CD14-positive monocyte (primary cell): ENCODE data around the gene SPRED2. TPM values are rescaled to one million over a fixed set of nuclear protein-coding genes. Genes with fewer than 3 reads are reported as not detected.

Experiments
- DNase-seq, 3 donors: peaks; one replicate each; pipeline ENCODE4 v3.0.0-alpha.2; 2011 to 2022
- H2AFZ ChIP-seq: 2 replicates; pipeline ENCODE4 v1.6.0; 2012; ENCODE audit warnings: mild to moderate bottlenecking, low read depth, low read length, inconsistent platforms; ENCODE audit not compliant: insufficient read depth, poor library complexity, severe bottlenecking
- H3K27ac ChIP-seq, 2 donors: 1 replicate in 1 of 2; 2 replicates in 1 of 2; pipeline ENCODE4 v1.5.1; 2012 to 2013; ENCODE audit warnings: low read length in 2 of 2, control low read depth in 1 of 2, inconsistent platforms in 1 of 2, low read depth in 1 of 2, mild to moderate bottlenecking in 1 of 2
- H3K27me3 ChIP-seq, 2 donors: one replicate each; pipeline versions ENCODE4 v1.6.0 to v1.6.1; 2011 to 2013; ENCODE audit warnings: low read length in 2 of 2; ENCODE audit not compliant: control insufficient read depth in 2 of 2, insufficient read depth in 2 of 2
- H3K36me3 ChIP-seq, 2 donors: replicated peaks in 1 of 2; 1 replicate in 1 of 2; 2 replicates in 1 of 2; pipeline versions ENCODE4 v1.5.1 to v1.6.1; 2012 to 2013; ENCODE audit warnings: low read length in 2 of 2, control low read depth in 1 of 2, inconsistent platforms in 1 of 2, mild to moderate bottlenecking in 1 of 2; ENCODE audit not compliant: insufficient read depth in 2 of 2, control insufficient read depth in 1 of 2
- H3K4me1 ChIP-seq, 2 donors: 1 replicate in 1 of 2; 2 replicates in 1 of 2; pipeline versions ENCODE4 v1.5.1 to v1.6.1; 2012 to 2013; ENCODE audit warnings: low read length in 2 of 2, control low read depth in 1 of 2, inconsistent platforms in 1 of 2, mild to moderate bottlenecking in 1 of 2, moderate library complexity in 1 of 2; ENCODE audit not compliant: insufficient read depth in 2 of 2, control insufficient read depth in 1 of 2
- H3K4me2 ChIP-seq: replicated peaks from 2 replicates; pipeline ENCODE3; 2012; ENCODE audit warnings: low read length, moderate library complexity, mild to moderate bottlenecking; ENCODE audit not compliant: poor library complexity, severe bottlenecking; ENCODE audit errors: extremely low read depth
- H3K4me3 ChIP-seq, 3 experiments: fragments of 200-600 bp in 1 of 3; sonication (generic) in 1 of 3; replicated peaks in 1 of 3; 1 replicate in 2 of 3; 2 replicates in 1 of 3; pipeline ENCODE4 v1.5.1; 2011 to 2013; ENCODE audit warnings: low read length in 3 of 3, mild to moderate bottlenecking in 3 of 3, control low read depth in 2 of 3, low read depth in 2 of 3, inconsistent platforms in 1 of 3, moderate library complexity in 1 of 3
- H3K79me2 ChIP-seq: 2 replicates; pipeline ENCODE4 v1.6.0; 2012; ENCODE audit warnings: mild to moderate bottlenecking, control low read depth, inconsistent platforms, low read length, moderate library complexity; ENCODE audit not compliant: insufficient read depth
- H3K9ac ChIP-seq: 2 replicates; pipeline ENCODE4 v1.6.0; 2017; ENCODE audit warnings: low read length, mild to moderate bottlenecking; ENCODE audit not compliant: insufficient read depth, poor library complexity, severe bottlenecking
- H3K9me3 ChIP-seq, 2 donors: replicated peaks in 1 of 2; 1 replicate in 1 of 2; 2 replicates in 1 of 2; pipeline versions ENCODE4 v1.5.1 to v1.6.1; 2012 to 2013; ENCODE audit warnings: low read length in 2 of 2, control low read depth in 1 of 2; ENCODE audit not compliant: control insufficient read depth in 1 of 2, insufficient read depth in 1 of 2
- H4K20me1 ChIP-seq: 2 replicates; pipeline ENCODE4 v1.6.0; 2012; ENCODE audit warnings: mild to moderate bottlenecking, low read length, control low read depth, moderate library complexity; ENCODE audit not compliant: insufficient read depth
- H3K27ac Mint-ChIP-seq, 7 donors: one replicate each; pipeline ENCODE4 v1.8.0; 2020; ENCODE audit warnings: mild to moderate bottlenecking in 7 of 7, mixed read lengths in 7 of 7, moderate library complexity in 6 of 7, inconsistent platforms in 2 of 7
- H3K27me3 Mint-ChIP-seq, 3 donors: one replicate each; pipeline ENCODE4 v1.8.0; 2021 to 2022; ENCODE audit warnings: low read depth in 3 of 3, mild to moderate bottlenecking in 3 of 3, mixed read lengths in 3 of 3, moderate library complexity in 3 of 3, inconsistent platforms in 1 of 3
- H3K36me3 Mint-ChIP-seq, 2 donors: one replicate each; pipeline ENCODE4 v1.8.0; 2020; ENCODE audit warnings: mixed read lengths in 2 of 2, inconsistent platforms in 1 of 2, mild to moderate bottlenecking in 1 of 2
- H3K4me1 Mint-ChIP-seq: one replicate; pipeline ENCODE4 v1.8.0; 2020; ENCODE audit warnings: mild to moderate bottlenecking, mixed read lengths
- H3K4me3 Mint-ChIP-seq, 2 donors: one replicate each; pipeline ENCODE4 v1.8.0; 2020; ENCODE audit warnings: mild to moderate bottlenecking in 2 of 2, mixed read lengths in 2 of 2, moderate library complexity in 1 of 2
- H3K9me3 Mint-ChIP-seq, 7 donors: one replicate each; pipeline ENCODE4 v1.8.0; 2020 to 2022; ENCODE audit warnings: mixed read lengths in 7 of 7, mild to moderate bottlenecking in 6 of 7, moderate library complexity in 6 of 7, inconsistent platforms in 2 of 7
- WGBS: methylation state at CpG from one replicate; pipeline ENCODE4 v1.1.5; 2013; ENCODE audit warnings: missing lambda C conversion rate; ENCODE audit not compliant: insufficient coverage; 5-methylcytosine and 5-hydroxymethylcytosine counted together
- intact Hi-C, 2 donors: fragments of 100-400 bp; cut with micrococcal nuclease; formaldehyde crosslinking; loops; one replicate each; pipeline versions ENCODE4 v1.15.0 to v1.15.1; 2023
- polyA plus RNA-seq, 3 donors: library from polyadenylated mRNA; depleted of rRNA in 1 of 3; unstranded in 2 of 3; stranded (reverse) in 1 of 3; fragments of 300-500 nt in 2 of 3; fragments of >200 nt in 1 of 3; fragmentation: Illumina TruSeq in 2 of 3; gene quantifications; 1 replicate in 2 of 3; 2 replicates in 1 of 3; pipeline ENCODE4 v1.2.3, GENCODE V29; 2012 to 2021
- TF ChIP-seq, protein P1 (sequence below): fragments of 200-600 bp; IDR thresholded peaks from one replicate; pipeline ENCODE4 v1.8.0; 2022; ENCODE audit warnings: antibody characterized with exemption, mild to moderate bottlenecking

Gene SPRED2
- polyA plus RNA-seq, 3 donors = 0.20 to 2.0 (median 0.33) TPM

DNA sequence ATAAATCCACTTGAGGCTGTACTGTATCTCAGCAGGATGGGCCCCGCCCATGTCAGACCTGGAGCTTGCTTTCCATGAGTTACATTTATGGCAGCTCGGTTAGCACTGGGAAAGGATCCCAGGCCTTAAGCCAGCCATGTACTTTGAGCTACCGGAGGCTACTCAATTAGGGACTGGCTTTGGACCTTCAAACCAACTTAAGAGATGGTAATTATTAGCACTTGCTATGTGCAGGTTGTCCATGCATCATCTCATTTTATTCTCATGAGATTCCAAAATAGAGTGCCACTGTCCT lies 140.3 kb downstream of the SPRED2 start:
- TF ChIP-seq, protein P1, sequence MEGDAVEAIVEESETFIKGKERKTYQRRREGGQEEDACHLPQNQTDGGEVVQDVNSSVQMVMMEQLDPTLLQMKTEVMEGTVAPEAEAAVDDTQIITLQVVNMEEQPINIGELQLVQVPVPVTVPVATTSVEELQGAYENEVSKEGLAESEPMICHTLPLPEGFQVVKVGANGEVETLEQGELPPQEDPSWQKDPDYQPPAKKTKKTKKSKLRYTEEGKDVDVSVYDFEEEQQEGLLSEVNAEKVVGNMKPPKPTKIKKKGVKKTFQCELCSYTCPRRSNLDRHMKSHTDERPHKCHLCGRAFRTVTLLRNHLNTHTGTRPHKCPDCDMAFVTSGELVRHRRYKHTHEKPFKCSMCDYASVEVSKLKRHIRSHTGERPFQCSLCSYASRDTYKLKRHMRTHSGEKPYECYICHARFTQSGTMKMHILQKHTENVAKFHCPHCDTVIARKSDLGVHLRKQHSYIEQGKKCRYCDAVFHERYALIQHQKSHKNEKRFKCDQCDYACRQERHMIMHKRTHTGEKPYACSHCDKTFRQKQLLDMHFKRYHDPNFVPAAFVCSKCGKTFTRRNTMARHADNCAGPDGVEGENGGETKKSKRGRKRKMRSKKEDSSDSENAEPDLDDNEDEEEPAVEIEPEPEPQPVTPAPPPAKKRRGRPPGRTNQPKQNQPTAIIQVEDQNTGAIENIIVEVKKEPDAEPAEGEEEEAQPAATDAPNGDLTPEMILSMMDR = no peak
- Histone ChIP-seq H3K9ac (no peak overlapping the region), H3K36me3 (no peaks in the 10 kb centered on the region), H3K79me2 (no peaks in the 10 kb centered on the region), H3K4me2 (no peak overlapping the region), H4K20me1 (no peaks in the 10 kb centered on the region), H3K27me3 (no peaks in the 10 kb centered on the region), H3K9me3 (no peaks in the 10 kb centered on the region), H3K4me3 (no peak overlapping the region), H3K27ac (no peak overlapping the region), H2AFZ (no peak overlapping the region), H3K4me1 (no peaks in the 10 kb centered on the region)
- peaks cover 0 to 8% (median 0%) of the 10 kb centered on the region in 3 donors for H3K27me3 Mint-ChIP-seq
- H3K9me3 Mint-ChIP-seq = peaks cover 0 to 4% (median 0%) of the 10 kb centered on the region in 7 donors
- WGBS = 100% methylated on average over 1 of the region's 3 CpGs
- H3K4me3 Mint-ChIP-seq = no peak overlapping the region
- intact Hi-C loops = no loop called here
- H3K4me1 Mint-ChIP-seq = no peaks in the 10 kb centered on the region
- no peak overlapping the region for H3K27ac Mint-ChIP-seq
- DNase-seq = no peak
- no peaks in the 10 kb centered on the region for H3K36me3 Mint-ChIP-seq

DNA sequence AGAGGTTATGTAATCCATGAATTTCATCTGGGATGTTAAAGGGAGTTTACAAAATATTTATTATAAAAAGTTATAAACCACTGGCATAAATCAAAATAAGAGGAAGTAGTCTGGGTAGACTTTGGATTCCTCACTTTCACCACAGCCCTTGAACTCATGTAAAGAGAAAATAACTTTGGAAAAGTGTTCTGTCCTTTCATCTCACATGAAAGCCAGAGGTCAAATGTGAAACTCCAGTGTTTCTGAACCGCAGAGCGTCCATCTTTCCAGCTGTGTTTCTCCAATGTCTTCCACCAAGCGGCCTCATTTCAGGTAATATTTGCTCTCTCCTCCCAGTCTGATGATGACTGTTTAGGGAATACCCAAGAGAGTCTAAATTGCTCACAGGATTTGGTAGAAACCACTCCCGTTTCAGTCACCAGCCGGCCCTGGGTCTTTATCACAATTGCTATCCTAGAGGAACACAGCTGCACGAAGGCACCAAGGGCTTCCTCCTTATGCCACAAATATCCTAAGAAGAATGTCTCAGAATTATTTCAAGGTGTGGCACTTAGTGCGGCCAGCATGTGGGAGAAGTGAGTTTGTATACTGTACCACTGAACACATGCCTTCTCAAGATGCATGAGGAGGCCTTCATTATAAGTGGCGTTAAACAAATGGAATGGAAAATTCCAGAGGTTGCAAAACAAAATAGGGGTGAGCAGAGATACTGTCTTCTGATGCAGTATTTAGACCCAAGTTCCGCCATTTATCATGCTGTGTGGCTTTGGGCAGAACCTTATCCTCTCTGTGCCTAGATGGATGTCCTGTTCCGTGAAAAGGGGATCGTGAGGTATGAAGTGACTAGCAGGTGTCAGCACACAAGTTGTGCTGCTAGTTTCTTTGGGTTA lies 140.9 kb downstream of the SPRED2 start:
- Mint-ChIP-seq H3K27ac (no peak overlapping the region), H3K4me3 (no peak overlapping the region), H3K36me3 (no peaks in the 10 kb centered on the region), H3K4me1 (no peaks in the 10 kb centered on the region), H3K9me3 (peaks cover 0 to 4% (median 0%) of the 10 kb centered on the region in 7 donors), H3K27me3 (peaks cover 0 to 8% (median 0%) of the 10 kb centered on the region in 3 donors)
- Histone ChIP-seq H3K4me3 (no peak overlapping the region), H3K4me1 (no peaks in the 10 kb centered on the region), H3K27ac (no peak overlapping the region), H3K9me3 (no peaks in the 10 kb centered on the region), H3K9ac (no peak overlapping the region), H4K20me1 (no peaks in the 10 kb centered on the region), H3K27me3 (no peaks in the 10 kb centered on the region), H3K36me3 (no peaks in the 10 kb centered on the region), H3K4me2 (no peak overlapping the region), H2AFZ (no peak overlapping the region), H3K79me2 (no peaks in the 10 kb centered on the region)
- WGBS = 96% methylated on average over 4 of the region's 11 CpGs
- DNase-seq = no peak
- intact Hi-C loops = no loop called here
- TF ChIP-seq, protein P1 = no peak
